ENCODE data around the gene GCKR.

DNA sequence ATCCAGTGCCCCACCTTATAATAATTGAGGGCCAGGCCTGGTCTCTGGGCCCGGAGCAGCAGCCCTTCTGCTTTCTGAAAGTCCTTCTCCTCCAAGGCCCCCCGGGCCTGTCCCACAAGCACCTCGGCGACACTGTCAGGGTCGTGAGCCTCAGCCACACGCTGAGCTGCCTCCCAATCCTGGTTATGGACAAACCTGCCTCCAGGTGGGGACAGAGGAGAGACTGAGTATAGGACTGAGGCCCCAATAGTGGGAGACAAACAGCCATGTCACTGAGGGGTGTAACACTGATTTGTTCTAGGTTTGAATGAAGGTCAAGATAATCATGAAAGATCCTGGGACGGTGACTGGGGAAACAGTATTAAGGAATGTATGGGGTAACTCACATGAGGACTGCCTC lies 42.7 kb upstream of the GCKR start:
- no peak for TF ChIP-seq EZH2 (IDR thresholded peaks at IDR 0.05; ENCODE audit: borderline replicate concordance, low read length)
- TF ChIP-seq, protein P1, sequence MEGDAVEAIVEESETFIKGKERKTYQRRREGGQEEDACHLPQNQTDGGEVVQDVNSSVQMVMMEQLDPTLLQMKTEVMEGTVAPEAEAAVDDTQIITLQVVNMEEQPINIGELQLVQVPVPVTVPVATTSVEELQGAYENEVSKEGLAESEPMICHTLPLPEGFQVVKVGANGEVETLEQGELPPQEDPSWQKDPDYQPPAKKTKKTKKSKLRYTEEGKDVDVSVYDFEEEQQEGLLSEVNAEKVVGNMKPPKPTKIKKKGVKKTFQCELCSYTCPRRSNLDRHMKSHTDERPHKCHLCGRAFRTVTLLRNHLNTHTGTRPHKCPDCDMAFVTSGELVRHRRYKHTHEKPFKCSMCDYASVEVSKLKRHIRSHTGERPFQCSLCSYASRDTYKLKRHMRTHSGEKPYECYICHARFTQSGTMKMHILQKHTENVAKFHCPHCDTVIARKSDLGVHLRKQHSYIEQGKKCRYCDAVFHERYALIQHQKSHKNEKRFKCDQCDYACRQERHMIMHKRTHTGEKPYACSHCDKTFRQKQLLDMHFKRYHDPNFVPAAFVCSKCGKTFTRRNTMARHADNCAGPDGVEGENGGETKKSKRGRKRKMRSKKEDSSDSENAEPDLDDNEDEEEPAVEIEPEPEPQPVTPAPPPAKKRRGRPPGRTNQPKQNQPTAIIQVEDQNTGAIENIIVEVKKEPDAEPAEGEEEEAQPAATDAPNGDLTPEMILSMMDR (conservative IDR thresholded peaks at IDR 0.05 in 1 of 2, IDR thresholded peaks at IDR 0.05 in 1 of 2; ENCODE audit: extremely low read depth in 1 of 2, insufficient read depth in 1 of 2, low read depth in 1 of 2, low read length in 2 of 2): no peak

Measured in mammary epithelial cell (primary cell).